ENCODE results near the gene GLI2. TPM values are rescaled to one million over a fixed set of nuclear protein-coding genes. Genes with fewer than 3 reads are reported as not detected.

Gene GLI2
- total RNA-seq, 1 donor from 2014 or later = not detected

DNA sequence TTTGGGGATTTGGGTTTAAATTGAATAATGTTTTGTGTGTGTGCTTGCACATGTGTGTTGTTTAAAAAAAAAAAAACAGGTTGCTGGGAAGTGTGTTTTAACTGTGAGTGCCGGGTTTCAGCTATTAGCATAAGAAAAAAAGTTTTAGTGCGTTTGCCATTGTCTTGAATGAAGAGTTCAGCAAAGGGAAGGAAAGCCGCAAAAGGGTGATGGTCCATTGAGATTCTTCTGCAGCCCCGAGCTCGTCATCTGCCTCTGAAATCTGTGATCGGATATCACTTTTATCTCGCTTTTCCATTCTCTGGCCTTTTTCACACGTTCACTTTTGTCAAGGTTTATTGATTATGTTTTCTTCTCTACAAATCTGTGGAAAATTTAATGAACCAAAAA, 4.7 kb downstream of the GLI2 start:
- ChIA-PET CTCF (no interaction called here), POLR2A (no interaction called here)
- no peak overlapping the region for H3K27ac Mint-ChIP-seq
- H3K4me1 Mint-ChIP-seq = peaks cover 5% of the 10 kb centered on the region
- no peak overlapping the region for H3K4me3 Mint-ChIP-seq
- H3K36me3 Mint-ChIP-seq (ENCODE audit: low read depth) = no peaks in the 10 kb centered on the region
- ATAC-seq (ENCODE audit: low read depth) (no peak), DNase-seq (no peak)
- TF ChIP-seq, protein P1, sequence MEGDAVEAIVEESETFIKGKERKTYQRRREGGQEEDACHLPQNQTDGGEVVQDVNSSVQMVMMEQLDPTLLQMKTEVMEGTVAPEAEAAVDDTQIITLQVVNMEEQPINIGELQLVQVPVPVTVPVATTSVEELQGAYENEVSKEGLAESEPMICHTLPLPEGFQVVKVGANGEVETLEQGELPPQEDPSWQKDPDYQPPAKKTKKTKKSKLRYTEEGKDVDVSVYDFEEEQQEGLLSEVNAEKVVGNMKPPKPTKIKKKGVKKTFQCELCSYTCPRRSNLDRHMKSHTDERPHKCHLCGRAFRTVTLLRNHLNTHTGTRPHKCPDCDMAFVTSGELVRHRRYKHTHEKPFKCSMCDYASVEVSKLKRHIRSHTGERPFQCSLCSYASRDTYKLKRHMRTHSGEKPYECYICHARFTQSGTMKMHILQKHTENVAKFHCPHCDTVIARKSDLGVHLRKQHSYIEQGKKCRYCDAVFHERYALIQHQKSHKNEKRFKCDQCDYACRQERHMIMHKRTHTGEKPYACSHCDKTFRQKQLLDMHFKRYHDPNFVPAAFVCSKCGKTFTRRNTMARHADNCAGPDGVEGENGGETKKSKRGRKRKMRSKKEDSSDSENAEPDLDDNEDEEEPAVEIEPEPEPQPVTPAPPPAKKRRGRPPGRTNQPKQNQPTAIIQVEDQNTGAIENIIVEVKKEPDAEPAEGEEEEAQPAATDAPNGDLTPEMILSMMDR (IDR thresholded peaks at IDR 0.05) = no peak
- intact Hi-C loops (cut with micrococcal nuclease) = no loop called here
- H3K27me3 Mint-ChIP-seq = peaks cover 60% of the 10 kb centered on the region
- no peaks in the 10 kb centered on the region for H3K9me3 Mint-ChIP-seq

DNA sequence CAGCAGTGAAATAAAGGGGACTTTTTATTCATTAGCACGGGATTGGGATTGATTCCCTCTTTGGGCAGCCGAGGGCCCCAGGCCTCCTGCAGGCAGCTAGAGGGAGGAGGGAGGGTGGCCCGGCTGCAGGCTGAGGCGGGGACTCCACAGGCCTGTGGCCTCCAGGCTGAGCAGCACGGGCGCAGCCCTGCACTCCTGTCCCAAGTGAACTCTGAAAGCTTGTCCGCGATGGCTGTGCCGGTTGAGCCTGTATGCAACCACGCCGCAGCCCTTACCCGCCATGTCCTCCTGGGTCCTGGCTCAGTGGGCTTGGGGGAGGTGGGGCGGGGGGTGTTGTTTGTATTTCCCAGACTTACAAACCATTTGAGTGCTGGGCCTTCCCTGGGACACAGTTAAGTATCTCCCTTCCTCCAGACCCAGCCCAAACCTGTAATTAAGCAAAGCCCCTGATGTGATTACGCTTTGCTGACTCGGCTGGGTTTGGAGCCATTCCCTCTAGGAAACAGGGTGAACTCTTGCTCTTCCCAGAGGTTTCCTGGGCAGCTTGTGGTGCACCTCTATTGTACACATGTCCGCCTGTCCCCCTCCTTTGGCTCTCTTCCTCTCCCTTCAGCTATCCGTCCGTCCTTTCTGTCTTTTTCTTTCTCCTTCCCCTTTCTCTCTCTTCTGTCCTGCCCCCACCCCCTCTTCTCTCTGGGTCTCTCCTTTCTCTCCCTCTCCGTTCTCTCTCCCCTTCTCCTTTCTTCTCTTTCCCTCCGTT, 5.3 kb downstream of the GLI2 start:
- POLR2A ChIA-PET = no interaction called here
- CTCF ChIA-PET = no interaction called here
- Mint-ChIP-seq H3K4me1 (peaks cover 5% of the 10 kb centered on the region), H3K9me3 (no peaks in the 10 kb centered on the region), H3K27me3 (peaks cover 60% of the 10 kb centered on the region), H3K27ac (no peak overlapping the region), H3K36me3 (ENCODE audit: low read depth) (no peaks in the 10 kb centered on the region), H3K4me3 (no peak overlapping the region)
- DNase-seq = no peak
- intact Hi-C loops (cut with micrococcal nuclease) = no loop called here
- TF ChIP-seq, protein P1 (IDR thresholded peaks at IDR 0.05) = no peak
- ATAC-seq (ENCODE audit: low read depth) = no peak

DNA sequence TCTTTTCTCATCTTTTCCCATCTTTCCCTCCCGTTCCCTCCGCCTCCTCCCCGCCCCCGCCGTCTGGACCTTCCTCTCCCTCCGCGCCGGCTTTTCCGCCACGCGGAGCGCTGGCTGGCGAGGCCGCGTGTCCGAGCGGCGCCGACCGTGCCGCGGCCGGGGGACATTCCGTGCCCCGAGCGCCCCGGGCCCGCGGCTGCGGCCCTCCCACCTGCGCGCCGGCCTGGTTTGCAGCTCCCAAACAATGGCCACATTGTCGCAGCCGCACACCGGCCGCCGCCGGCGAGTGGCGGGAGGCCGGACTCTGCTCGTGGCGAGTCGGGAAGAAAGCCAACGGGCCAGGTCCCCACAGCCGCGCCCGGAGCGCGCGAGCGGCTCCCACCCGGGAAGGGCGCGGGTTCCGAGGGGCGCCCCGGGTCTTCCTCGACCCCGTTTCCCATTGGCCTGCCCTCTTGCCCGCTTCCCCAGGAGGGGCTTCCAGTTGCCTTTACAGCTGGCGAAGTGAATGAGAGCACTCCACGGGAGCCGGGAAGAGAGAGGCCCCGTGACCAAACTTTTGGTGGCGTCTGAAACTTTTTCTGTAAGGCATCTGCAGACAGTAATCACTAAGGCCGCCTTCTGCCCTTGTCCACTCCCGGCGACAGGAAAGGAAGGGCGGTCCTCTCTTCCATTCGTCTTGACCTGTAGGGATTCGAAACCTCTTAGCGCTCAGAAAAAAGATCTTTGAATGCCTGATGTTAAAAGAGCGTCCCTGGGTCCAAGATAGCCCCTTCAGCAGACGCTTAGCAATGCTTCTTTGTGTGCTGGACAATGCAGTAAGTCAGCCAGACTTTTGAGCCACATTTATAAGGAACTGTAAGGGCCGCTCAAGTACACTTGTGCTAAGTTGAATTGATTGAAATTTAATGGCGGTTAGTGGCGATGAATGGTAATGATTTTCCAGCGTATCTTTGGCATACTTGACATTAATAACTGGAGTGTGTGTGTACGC, 6.2 kb downstream of the GLI2 start:
- TF ChIP-seq, protein P1 (IDR thresholded peaks at IDR 0.05) = no peak
- ChIA-PET CTCF (no interaction called here), POLR2A (no interaction called here)
- Mint-ChIP-seq H3K4me1 (peaks cover 3% of the 10 kb centered on the region), H3K9me3 (no peaks in the 10 kb centered on the region), H3K4me3 (no peak overlapping the region), H3K27ac (no peak overlapping the region), H3K27me3 (peaks cover 58% of the 10 kb centered on the region), H3K36me3 (ENCODE audit: low read depth) (no peaks in the 10 kb centered on the region)
- no peak for ATAC-seq (ENCODE audit: low read depth)
- DNase-seq = no peak
- intact Hi-C loops (cut with micrococcal nuclease) = no loop called here

DNA sequence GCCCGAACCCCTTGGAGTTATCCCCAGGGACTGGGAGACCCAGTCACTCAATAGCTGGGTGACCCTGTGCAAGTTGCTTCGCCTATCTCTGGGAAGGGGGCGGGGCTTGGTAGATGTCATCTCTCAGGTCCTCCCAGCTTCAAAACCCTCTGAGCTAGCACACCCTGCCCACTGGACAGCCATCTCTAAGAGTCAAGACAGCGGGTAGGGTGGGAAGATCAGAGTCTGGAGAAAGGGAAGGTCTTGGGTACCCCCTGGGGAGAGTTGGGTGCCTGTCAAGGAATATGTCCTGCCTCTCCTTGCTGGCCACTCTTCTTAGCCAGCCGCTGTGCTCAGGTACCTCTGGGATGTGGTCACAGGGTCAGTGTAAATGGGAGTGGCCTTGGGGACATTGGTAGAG, 8.0 kb downstream of the GLI2 start:
- Mint-ChIP-seq H3K9me3 (no peaks in the 10 kb centered on the region), H3K27me3 (peaks cover 47% of the 10 kb centered on the region), H3K36me3 (ENCODE audit: low read depth) (no peaks in the 10 kb centered on the region), H3K27ac (no peak overlapping the region), H3K4me3 (no peak overlapping the region), H3K4me1 (no peaks in the 10 kb centered on the region)
- TF ChIP-seq, protein P1 (IDR thresholded peaks at IDR 0.05) = no peak
- DNase-seq = no peak
- POLR2A ChIA-PET = no interaction called here
- intact Hi-C loops (cut with micrococcal nuclease) = no loop called here
- CTCF ChIA-PET = no interaction called here
- no peak for ATAC-seq (ENCODE audit: low read depth)

DNA sequence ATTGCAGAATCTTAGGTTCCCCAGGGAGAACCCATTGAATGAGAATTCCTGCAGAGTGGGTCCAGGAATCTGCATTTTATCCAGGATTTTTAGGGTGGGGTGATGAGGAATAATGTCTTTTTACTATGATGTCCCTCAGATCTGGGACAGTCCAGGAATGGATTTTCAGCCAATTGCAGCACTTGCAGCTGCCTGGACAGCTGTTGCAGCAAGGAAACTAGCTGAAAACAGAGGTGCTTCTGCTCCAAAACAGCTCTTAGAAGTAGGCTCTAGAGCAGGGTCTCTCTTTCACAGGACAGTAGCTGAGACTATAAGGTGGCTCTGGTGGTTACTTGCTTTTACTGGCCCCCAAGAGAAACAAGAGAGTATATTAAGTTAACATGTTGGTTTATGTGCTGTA, 9.1 kb downstream of the GLI2 start:
- POLR2A ChIA-PET = no interaction called here
- no peaks in the 10 kb centered on the region for H3K9me3 Mint-ChIP-seq
- H3K27me3 Mint-ChIP-seq = peaks cover 37% of the 10 kb centered on the region
- CTCF ChIA-PET = no interaction called here
- intact Hi-C loops (cut with micrococcal nuclease) = no loop called here
- no peaks in the 10 kb centered on the region for H3K4me1 Mint-ChIP-seq
- ATAC-seq (ENCODE audit: low read depth) (no peak), DNase-seq (no peak)
- no peak overlapping the region for H3K4me3 Mint-ChIP-seq
- no peaks in the 10 kb centered on the region for H3K36me3 Mint-ChIP-seq (ENCODE audit: low read depth)
- TF ChIP-seq, protein P1 (IDR thresholded peaks at IDR 0.05) = no peak
- H3K27ac Mint-ChIP-seq = no peak overlapping the region

Measured in activated B cell treated with CpG ODN at 0.5 μM for 24 hours (primary cell).